ENCODE measurements around the gene FGF12.

The FGF12 gene

DNA sequence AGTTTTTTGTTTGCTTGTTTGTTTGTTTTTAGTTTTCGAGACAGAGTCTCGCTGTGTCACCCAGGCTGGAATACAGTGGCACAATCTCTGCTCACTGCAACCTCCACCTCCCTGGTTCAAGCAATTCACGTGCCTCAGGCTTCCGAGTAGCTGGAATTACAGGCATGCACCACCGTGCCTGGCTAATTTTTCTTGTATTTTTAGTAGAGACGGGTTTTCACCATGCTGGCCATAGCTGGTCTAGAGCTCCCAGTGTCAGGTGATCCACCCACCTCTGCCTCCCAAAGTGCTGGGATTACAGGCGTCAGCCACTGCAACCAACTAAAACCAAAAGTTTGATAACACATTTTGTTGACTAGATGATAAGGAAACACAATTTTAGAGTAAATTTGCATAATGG is 372.7 kb downstream of the FGF12 start:
- TF ChIP-seq, protein P1, sequence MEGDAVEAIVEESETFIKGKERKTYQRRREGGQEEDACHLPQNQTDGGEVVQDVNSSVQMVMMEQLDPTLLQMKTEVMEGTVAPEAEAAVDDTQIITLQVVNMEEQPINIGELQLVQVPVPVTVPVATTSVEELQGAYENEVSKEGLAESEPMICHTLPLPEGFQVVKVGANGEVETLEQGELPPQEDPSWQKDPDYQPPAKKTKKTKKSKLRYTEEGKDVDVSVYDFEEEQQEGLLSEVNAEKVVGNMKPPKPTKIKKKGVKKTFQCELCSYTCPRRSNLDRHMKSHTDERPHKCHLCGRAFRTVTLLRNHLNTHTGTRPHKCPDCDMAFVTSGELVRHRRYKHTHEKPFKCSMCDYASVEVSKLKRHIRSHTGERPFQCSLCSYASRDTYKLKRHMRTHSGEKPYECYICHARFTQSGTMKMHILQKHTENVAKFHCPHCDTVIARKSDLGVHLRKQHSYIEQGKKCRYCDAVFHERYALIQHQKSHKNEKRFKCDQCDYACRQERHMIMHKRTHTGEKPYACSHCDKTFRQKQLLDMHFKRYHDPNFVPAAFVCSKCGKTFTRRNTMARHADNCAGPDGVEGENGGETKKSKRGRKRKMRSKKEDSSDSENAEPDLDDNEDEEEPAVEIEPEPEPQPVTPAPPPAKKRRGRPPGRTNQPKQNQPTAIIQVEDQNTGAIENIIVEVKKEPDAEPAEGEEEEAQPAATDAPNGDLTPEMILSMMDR (IDR thresholded peaks at IDR 0.05; ENCODE audit: low read length) = no peak
- TF ChIP-seq EZH2 (IDR thresholded peaks at IDR 0.05; ENCODE audit: borderline replicate concordance, low read length) = no peak
- Histone ChIP-seq H3K27me3 (ENCODE audit: insufficient read depth, low read length) (no peaks in the 10 kb centered on the region), H3K4me2 (ENCODE audit: low read length) (no peak overlapping the region), H3K27ac (ENCODE audit: low read depth, low read length, poor library complexity, severe bottlenecking) (no peak overlapping the region), H3F3A (ENCODE audit: insufficient read depth, low read length) (no peaks in the 10 kb centered on the region), H2AFZ (ENCODE audit: low read length) (no peak overlapping the region), H3K9me3 (ENCODE audit: low read length) (no peaks in the 10 kb centered on the region), H3K9ac (ENCODE audit: low read length) (no peak overlapping the region), H3K36me3 (ENCODE audit: insufficient read depth, low read length) (no peaks in the 10 kb centered on the region), H3K9me2 (ENCODE audit: low read depth, low read length) (no peaks in the 10 kb centered on the region), H3K4me1 (ENCODE audit: insufficient read depth, low read length, severe bottlenecking) (no peaks in the 10 kb centered on the region), H3K4me3 (ENCODE audit: low read depth, low read length, poor library complexity, severe bottlenecking) (no peak overlapping the region), H4K20me1 (ENCODE audit: insufficient read depth, low read length) (no peaks in the 10 kb centered on the region), H3K79me2 (ENCODE audit: insufficient read depth, low read length) (no peaks in the 10 kb centered on the region)

- no peaks in the 10 kb centered on the region for H3K27me3 ChIP-seq (ENCODE audit: insufficient read depth, low read length)
- no peak overlapping the region for H3K4me2 ChIP-seq (ENCODE audit: low read length)
- no peaks in the 10 kb centered on the region for H3F3A ChIP-seq (ENCODE audit: insufficient read depth, low read length)
- no peak overlapping the region for H3K27ac ChIP-seq (ENCODE audit: low read depth, low read length, poor library complexity, severe bottlenecking)
- no peak overlapping the region for H3K9ac ChIP-seq (ENCODE audit: low read length)
- no peaks in the 10 kb centered on the region for H4K20me1 ChIP-seq (ENCODE audit: insufficient read depth, low read length)
- H3K9me2 ChIP-seq (ENCODE audit: low read depth, low read length) = no peaks in the 10 kb centered on the region
- H3K4me1 ChIP-seq (ENCODE audit: insufficient read depth, low read length, severe bottlenecking) = no peaks in the 10 kb centered on the region
- no peak overlapping the region for H2AFZ ChIP-seq (ENCODE audit: low read length)
- no peaks in the 10 kb centered on the region for H3K79me2 ChIP-seq (ENCODE audit: insufficient read depth, low read length)
- H3K36me3 ChIP-seq (ENCODE audit: insufficient read depth, low read length) = no peaks in the 10 kb centered on the region
- H3K9me3 ChIP-seq (ENCODE audit: low read length) = no peaks in the 10 kb centered on the region
- TF ChIP-seq EZH2 (IDR thresholded peaks at IDR 0.05; ENCODE audit: borderline replicate concordance, low read length) = no peak
- TF ChIP-seq, protein P1 (IDR thresholded peaks at IDR 0.05; ENCODE audit: low read length) = no peak
- no peak overlapping the region for H3K4me3 ChIP-seq (ENCODE audit: low read depth, low read length, poor library complexity, severe bottlenecking)
These were observed 375.2 kb downstream of the FGF12 start for GRCh38 chr3:192352142-192352541.

- Histone ChIP-seq H3K36me3 (ENCODE audit: insufficient read depth, low read length) (no peaks in the 10 kb centered on the region), H3K27ac (ENCODE audit: low read depth, low read length, poor library complexity, severe bottlenecking) (no peak overlapping the region), H4K20me1 (ENCODE audit: insufficient read depth, low read length) (no peaks in the 10 kb centered on the region)
These were observed 375.9 kb downstream of the FGF12 start for GRCh38 chr3:192351441-192351840.

More at GRCh38 chr3:192351441-192351840, 375.9 kb downstream of the FGF12 start:
- Histone ChIP-seq H3K9ac (ENCODE audit: low read length) (no peak overlapping the region), H3K4me1 (ENCODE audit: insufficient read depth, low read length, severe bottlenecking) (no peaks in the 10 kb centered on the region), H3F3A (ENCODE audit: insufficient read depth, low read length) (no peaks in the 10 kb centered on the region), H3K4me2 (ENCODE audit: low read length) (no peak overlapping the region), H3K9me3 (ENCODE audit: low read length) (no peaks in the 10 kb centered on the region), H2AFZ (ENCODE audit: low read length) (no peak overlapping the region), H3K79me2 (ENCODE audit: insufficient read depth, low read length) (no peaks in the 10 kb centered on the region), H3K4me3 (ENCODE audit: low read depth, low read length, poor library complexity, severe bottlenecking) (no peak overlapping the region), H3K27me3 (ENCODE audit: insufficient read depth, low read length) (no peaks in the 10 kb centered on the region), H3K9me2 (ENCODE audit: low read depth, low read length) (no peaks in the 10 kb centered on the region)
- no peak for TF ChIP-seq EZH2 (IDR thresholded peaks at IDR 0.05; ENCODE audit: borderline replicate concordance, low read length)
- TF ChIP-seq, protein P1 (IDR thresholded peaks at IDR 0.05; ENCODE audit: low read length) = no peak
